ENCODE results near the gene ZNRF2.
A peak's percentile ranks its signal among the peaks of the same experiment; 100 is the strongest.

Gene ZNRF2

DNA sequence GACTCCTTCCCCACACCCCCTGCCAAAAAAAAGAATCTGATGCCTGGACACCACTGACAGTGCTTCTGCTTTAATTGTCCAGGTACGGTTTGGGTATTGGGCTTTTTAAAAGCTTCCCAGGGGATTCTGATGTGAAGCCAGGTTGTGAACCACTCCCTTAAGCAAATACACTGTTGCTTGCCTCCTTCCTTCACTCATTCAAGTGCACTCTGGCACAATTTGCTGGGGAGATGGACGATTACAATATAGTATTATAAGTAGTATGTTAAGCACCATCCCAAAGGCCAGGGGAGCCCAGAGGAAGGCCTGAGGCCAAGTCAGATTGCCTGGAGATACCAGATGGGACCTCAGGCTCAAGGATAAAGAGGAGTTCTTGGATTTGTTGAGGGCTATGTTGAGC, 12.3 kb upstream of the ZNRF2 start:
- TF ChIP-seq, protein P1, sequence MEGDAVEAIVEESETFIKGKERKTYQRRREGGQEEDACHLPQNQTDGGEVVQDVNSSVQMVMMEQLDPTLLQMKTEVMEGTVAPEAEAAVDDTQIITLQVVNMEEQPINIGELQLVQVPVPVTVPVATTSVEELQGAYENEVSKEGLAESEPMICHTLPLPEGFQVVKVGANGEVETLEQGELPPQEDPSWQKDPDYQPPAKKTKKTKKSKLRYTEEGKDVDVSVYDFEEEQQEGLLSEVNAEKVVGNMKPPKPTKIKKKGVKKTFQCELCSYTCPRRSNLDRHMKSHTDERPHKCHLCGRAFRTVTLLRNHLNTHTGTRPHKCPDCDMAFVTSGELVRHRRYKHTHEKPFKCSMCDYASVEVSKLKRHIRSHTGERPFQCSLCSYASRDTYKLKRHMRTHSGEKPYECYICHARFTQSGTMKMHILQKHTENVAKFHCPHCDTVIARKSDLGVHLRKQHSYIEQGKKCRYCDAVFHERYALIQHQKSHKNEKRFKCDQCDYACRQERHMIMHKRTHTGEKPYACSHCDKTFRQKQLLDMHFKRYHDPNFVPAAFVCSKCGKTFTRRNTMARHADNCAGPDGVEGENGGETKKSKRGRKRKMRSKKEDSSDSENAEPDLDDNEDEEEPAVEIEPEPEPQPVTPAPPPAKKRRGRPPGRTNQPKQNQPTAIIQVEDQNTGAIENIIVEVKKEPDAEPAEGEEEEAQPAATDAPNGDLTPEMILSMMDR (IDR thresholded peaks at IDR 0.05; ENCODE audit: low read depth, low read length) = no peak
- DNase-seq (ENCODE audit: extremely low read depth, low read depth) = no peak

DNA sequence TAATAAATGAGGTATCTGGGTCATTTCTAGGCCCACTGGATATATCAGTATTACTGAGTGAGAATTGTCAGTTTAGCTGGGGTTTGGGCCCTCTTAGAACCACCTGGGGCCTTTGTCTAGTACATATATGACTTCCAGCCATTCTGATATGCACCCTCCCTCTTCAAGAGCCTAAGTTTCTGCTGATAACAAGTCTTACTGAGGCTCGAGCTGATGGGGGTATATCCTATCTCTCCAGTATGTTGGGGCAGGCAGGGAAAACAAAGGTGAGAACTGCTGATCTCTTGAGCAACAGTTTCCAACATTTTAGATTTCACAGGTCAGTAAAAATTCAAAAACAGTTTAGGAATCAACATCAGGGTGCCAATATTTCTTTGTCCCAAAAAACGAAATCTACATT, 10.8 kb upstream of the ZNRF2 start:
- TF ChIP-seq, protein P1 (IDR thresholded peaks at IDR 0.05; ENCODE audit: low read depth, low read length) = no peak
- DNase-seq (ENCODE audit: extremely low read depth, low read depth) = no peak

DNA sequence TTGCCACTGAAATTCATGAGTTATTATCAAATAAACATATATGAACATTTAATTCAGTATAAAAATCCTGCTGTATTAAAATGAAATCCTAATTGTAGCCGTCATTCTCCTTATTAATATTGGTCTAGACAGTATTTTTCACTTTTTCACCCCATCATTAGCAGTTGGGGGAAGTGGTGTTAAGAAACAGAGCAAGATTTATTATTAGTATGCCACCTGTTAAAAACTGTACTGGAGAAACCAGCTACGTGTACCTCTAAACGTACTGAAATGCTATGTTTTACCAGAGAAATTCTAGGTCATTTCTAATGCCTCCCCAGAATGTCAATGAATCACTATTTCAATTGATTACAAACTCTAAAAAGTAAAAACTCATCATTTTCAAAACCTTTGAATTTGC, 9.8 kb upstream of the ZNRF2 start:
- TF ChIP-seq, protein P1 (IDR thresholded peaks at IDR 0.05; ENCODE audit: low read depth, low read length) = no peak
- DNase-seq (ENCODE audit: extremely low read depth, low read depth) = no peak

DNA sequence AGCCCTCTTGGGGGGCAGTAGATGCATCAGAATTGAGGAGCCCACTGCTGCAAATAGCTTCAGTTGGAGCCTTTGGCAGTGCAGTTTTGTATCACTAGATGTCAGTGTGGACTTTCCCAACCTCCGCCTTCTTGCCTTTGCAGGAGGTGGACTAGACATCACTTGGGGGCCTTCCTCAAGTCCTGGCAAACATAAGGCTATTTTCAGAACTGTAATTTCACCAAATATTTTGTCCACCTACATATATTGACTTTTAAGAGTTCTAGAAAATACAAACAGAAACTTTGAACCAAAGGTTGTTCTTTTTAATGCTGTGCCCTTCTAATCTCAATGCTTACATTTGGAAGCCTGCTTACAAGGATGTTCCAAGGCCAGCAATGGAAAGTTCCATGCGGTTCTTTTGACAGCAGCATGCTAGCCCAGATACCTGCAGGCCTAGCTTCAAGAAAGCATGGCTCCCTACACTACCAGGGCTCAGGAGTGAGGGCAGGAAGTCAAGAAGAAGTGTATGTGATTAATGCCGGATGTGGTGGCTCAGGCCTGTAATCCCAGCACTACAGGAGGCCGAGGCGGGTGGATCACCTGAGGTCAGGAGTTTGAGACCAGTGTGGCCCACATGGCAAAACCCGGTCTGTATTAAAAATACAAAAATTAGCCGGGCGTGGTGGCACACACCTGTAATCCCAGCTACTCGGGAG, 8.0 kb upstream of the ZNRF2 start:
- TF ChIP-seq, protein P1 (IDR thresholded peaks at IDR 0.05; ENCODE audit: low read depth, low read length) = peak; percentile 82
- DNase-seq (ENCODE audit: extremely low read depth, low read depth) = no peak

DNA sequence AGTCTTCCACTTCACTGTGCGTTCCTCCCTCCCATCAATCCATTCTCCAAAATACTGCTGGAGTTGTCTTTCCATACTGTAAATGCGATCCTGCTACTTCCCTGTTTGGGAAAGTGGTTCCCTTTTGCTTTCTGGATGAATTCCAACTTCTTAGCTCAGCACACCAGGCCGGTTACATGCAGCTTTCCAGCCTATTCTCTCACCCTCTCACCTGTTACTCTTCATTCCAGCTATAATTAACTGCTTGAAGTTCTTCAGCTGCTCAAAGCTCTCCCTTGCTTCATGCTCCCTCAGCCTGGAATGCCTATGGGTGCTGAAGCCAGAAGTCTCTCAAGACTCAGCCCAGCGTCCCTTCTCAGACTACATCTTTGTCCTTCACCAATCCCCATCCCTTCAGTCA, 6.0 kb upstream of the ZNRF2 start:
- no peak for DNase-seq (ENCODE audit: extremely low read depth, low read depth)
- TF ChIP-seq, protein P1 (IDR thresholded peaks at IDR 0.05; ENCODE audit: low read depth, low read length) = no peak

DNA sequence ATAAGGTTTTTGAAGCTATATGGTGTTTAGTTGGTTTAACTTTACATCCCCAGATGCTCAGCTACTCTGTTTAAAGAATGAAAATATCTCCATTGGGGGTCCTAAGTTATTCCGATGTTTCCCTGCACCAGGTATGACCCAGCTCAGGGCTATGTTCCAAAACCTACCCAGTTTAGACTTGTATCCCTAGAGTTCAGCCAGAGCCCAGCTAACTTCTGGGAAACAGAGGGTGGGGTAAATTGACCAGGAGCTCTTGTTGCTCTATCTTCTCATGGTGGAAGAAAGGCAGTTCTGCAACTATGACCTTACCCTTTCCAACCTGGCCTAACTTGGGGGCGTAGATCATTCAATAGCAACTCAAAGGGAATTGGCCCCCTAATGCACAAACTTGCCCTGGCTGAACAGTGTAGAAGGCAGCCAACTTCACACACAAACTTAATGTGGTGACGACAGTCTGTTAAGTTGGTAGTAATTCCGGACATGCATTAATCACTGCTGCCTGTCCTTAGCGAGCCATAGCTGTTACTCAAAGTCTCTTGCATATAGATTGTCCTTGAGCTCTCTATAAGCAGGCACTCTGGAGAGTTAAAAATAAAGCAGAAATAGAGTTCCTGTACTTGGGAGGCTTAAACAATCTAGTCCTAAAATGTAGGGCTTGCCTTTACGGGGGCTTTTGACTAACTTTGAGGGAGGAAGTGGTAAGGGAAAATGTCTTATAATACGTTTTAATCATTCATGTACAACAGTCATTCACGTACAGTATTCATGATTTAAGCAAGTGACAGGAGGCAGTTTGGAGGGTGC, 5.3 kb upstream of the ZNRF2 start:
- no peak for DNase-seq (ENCODE audit: extremely low read depth, low read depth)
- TF ChIP-seq, protein P1 (IDR thresholded peaks at IDR 0.05; ENCODE audit: low read depth, low read length) = no peak

DNA sequence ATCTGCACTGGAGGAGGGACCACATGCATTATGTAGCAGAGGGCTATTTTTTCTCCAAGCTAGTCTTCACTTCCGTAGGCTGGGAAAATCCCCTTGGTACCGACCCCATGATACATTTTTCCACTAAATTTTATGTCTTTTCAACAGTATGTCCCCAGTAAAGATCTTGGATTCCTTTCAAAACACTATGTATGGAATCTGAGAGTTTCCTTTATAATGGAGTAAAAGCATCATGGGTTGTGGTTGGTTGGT, 4.8 kb upstream of the ZNRF2 start:
- no peak for DNase-seq (ENCODE audit: extremely low read depth, low read depth)
- TF ChIP-seq, protein P1 (IDR thresholded peaks at IDR 0.05; ENCODE audit: low read depth, low read length) = no peak

Measured in AG09319 (cell line).